Measurements from ENCODE around the gene TREX2.

The TREX2 gene, protein sequence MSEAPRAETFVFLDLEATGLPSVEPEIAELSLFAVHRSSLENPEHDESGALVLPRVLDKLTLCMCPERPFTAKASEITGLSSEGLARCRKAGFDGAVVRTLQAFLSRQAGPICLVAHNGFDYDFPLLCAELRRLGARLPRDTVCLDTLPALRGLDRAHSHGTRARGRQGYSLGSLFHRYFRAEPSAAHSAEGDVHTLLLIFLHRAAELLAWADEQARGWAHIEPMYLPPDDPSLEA

DNA sequence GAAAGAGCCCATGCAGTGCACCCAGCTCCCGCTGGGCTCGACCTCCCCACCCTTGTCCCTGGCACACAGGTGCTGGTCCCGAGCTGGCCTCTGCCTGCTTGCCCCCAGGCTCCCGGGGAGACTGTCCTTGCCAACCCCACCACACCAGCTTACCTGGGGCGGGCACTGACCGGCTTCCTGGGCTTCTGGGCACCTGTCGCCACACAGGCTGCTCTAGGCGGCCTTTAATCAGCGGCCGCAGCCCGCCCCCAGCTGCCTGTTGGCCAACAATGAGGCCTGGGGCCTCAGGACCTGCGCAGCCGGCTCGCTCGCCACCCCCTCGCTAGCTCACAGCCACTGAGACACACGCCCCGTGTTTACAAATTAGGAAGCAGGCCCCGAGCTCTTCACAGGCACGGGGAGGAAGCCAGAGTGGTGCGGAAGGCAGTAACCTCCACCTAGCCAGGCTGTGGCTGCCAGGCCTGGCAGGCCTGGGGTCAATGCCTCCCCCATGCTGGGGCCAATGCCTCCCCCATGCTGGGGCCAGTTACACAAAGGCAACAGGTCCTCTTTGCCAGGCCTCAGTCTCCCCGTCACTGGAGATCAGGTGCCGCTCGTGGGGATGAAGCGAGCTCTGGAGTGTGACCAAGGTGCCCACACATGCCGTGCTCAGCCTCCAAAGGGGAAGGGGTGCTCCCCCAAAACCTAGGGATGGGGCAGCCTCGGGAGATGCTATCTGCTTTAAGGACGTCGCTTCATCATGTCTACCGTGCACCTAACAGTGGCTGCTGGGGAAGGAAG is at the start of gene TREX2:
TREX2 (minus strand) TSS at position 201 of the 780 bp plus-strand sequence. CDS start 626 bp downstream, outside the sequence.
- H3K4me1 Mint-ChIP-seq (ENCODE audit: low read depth), result no peaks in the 10 kb centered on the region
- no peak within 1 kb of the TSS for H3K4me3 Mint-ChIP-seq
- no peaks in the 10 kb centered on the region for H3K9me3 Mint-ChIP-seq (ENCODE audit: low read depth)
- H3K27me3 Mint-ChIP-seq, result no peaks in the 10 kb centered on the region
- no peak within 1 kb of the TSS for H3K27ac Mint-ChIP-seq
- no peaks in the 10 kb centered on the region for H3K36me3 Mint-ChIP-seq

GRCh38 chrX:153495362-153495751 is 49.5 kb upstream of the TREX2 start:
- H3K4me3 Mint-ChIP-seq, result no peak overlapping the region
- no peak overlapping the region for H3K27ac Mint-ChIP-seq
- H3K4me1 Mint-ChIP-seq (ENCODE audit: low read depth), result no peaks in the 10 kb centered on the region
- H3K9me3 Mint-ChIP-seq (ENCODE audit: low read depth), result no peaks in the 10 kb centered on the region
- H3K36me3 Mint-ChIP-seq, result no peaks in the 10 kb centered on the region
- no peaks in the 10 kb centered on the region for H3K27me3 Mint-ChIP-seq

- Mint-ChIP-seq H3K27me3 (no peaks in the 10 kb centered on the region), H3K27ac (no peak within 1 kb of the TSS), H3K36me3 (no peaks in the 10 kb centered on the region), H3K4me3 (no peak within 1 kb of the TSS), H3K9me3 (ENCODE audit: low read depth) (no peaks in the 10 kb centered on the region), H3K4me1 (ENCODE audit: low read depth) (no peaks in the 10 kb centered on the region)
Observed at GRCh38 chrX:153494541-153495361, 48.9 kb upstream of the TREX2 start, which contains the start of gene BGN. TSS of gene BGN (plus strand) at chrX:153494980. CDS start at chrX:153504632, 9,652 bp downstream.

DNA sequence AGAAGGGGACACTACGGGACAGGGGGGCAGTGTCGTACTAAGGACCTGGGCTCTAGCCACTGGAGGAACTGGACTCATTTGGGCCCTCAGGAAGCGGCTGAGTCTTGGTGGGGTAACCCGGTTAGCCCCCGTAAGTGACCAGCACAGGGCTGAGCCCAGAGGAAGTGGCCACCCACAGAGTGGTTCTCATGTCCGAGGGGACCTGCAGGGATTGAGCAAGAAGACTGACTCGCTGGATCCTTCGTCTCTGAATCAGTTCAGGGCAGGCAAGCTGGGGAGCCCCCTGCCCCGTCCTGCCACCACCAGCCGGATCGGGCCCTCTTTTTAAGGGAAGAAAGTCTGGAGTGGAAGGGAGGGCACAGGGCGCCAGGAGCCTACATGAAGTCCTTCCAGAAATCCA is 48.2 kb upstream of the TREX2 start:
- H3K27ac Mint-ChIP-seq, result no peak overlapping the region
- no peak overlapping the region for H3K4me3 Mint-ChIP-seq
- H3K36me3 Mint-ChIP-seq, result no peaks in the 10 kb centered on the region
- no peaks in the 10 kb centered on the region for H3K9me3 Mint-ChIP-seq (ENCODE audit: low read depth)
- H3K4me1 Mint-ChIP-seq (ENCODE audit: low read depth), result no peaks in the 10 kb centered on the region
- H3K27me3 Mint-ChIP-seq, result no peaks in the 10 kb centered on the region

- H3K27me3 Mint-ChIP-seq, result no peaks in the 10 kb centered on the region
Observed at GRCh38 chrX:153493085-153493484, 47.2 kb upstream of the TREX2 start.

GRCh38 chrX:153492543-153492942 is 46.7 kb upstream of the TREX2 start:
- no peak overlapping the region for H3K27ac Mint-ChIP-seq
- no peaks in the 10 kb centered on the region for H3K4me1 Mint-ChIP-seq (ENCODE audit: low read depth)
- H3K36me3 Mint-ChIP-seq, result no peaks in the 10 kb centered on the region
- H3K9me3 Mint-ChIP-seq (ENCODE audit: low read depth), result no peaks in the 10 kb centered on the region
- H3K4me3 Mint-ChIP-seq, result no peak overlapping the region
- no peaks in the 10 kb centered on the region for H3K27me3 Mint-ChIP-seq

More at GRCh38 chrX:153493085-153493484, 47.2 kb upstream of the TREX2 start:
- Mint-ChIP-seq H3K4me1 (ENCODE audit: low read depth) (no peaks in the 10 kb centered on the region), H3K9me3 (ENCODE audit: low read depth) (no peaks in the 10 kb centered on the region), H3K27ac (no peak overlapping the region), H3K4me3 (no peak overlapping the region), H3K36me3 (no peaks in the 10 kb centered on the region)

DNA sequence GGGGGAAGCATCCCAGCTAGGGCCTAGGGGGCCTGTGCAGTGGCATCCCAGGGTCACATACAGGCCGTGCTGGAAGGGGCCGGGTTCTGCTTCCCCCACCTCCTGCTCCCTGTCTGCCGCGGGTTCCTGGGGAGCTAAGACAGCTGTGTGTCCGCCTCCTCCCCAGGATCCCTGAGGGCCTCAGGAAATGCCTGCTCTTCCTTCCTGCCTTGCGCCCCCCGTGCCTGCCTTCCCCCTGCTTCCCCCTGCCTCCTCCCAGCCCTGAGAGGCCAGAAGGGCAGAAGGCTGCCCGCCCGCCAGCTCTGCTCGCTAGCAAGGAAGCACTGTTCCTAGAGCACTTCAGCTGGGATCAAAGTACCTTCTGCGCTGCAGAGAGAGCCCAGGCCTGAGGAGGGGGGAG is 46.1 kb upstream of the TREX2 start:
- no peaks in the 10 kb centered on the region for H3K9me3 Mint-ChIP-seq (ENCODE audit: low read depth)
- H3K4me3 Mint-ChIP-seq, result no peak overlapping the region
- H3K27me3 Mint-ChIP-seq, result no peaks in the 10 kb centered on the region
- H3K36me3 Mint-ChIP-seq, result no peaks in the 10 kb centered on the region
- H3K4me1 Mint-ChIP-seq (ENCODE audit: low read depth), result no peaks in the 10 kb centered on the region
- H3K27ac Mint-ChIP-seq, result no peak overlapping the region

- Mint-ChIP-seq H3K4me1 (ENCODE audit: low read depth) (no peaks in the 10 kb centered on the region), H3K36me3 (no peaks in the 10 kb centered on the region), H3K27ac (no peak overlapping the region), H3K27me3 (no peaks in the 10 kb centered on the region), H3K9me3 (ENCODE audit: low read depth) (no peaks in the 10 kb centered on the region), H3K4me3 (no peak overlapping the region)
Observed at GRCh38 chrX:153491351-153491914, 45.6 kb upstream of the TREX2 start.

DNA sequence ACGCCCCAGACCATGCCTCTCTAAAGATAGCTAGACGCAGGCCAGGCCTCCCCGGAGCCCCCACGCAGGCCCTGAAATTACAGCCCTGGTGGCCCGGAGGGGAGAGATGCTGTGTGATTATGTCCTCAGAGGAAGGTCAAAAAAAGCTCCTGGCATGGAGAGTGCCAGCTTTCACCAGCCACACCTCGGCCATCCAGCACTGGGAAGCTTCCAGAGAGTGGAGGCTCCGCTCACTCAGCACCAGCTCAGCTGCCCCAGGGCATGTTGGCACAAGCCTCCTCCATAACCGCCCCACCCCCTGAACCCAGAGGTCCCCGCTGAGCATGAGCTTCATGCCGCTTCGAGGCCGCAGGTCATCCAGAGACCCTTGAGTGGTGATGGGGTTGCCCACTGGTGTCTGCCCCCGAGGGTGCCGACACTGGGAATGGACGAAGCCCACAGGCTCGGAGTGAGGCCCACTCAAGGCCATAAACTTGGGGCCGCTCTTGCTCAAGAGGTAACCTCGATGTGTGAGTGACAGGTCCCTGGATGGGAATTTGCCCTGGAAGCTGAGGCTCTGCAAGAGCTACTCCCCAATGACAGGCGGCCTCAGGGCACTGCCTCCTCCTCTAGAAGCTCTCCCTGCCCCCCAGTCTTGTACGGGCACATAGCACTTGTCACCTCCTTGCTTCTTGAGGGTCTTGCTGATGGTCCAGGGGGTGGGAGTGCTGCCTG is 44.5 kb upstream of the TREX2 start:
- Mint-ChIP-seq H3K27me3 (no peaks in the 10 kb centered on the region), H3K27ac (no peak overlapping the region), H3K9me3 (ENCODE audit: low read depth) (no peaks in the 10 kb centered on the region), H3K4me3 (no peak overlapping the region), H3K36me3 (no peaks in the 10 kb centered on the region), H3K4me1 (ENCODE audit: low read depth) (no peaks in the 10 kb centered on the region)

DNA sequence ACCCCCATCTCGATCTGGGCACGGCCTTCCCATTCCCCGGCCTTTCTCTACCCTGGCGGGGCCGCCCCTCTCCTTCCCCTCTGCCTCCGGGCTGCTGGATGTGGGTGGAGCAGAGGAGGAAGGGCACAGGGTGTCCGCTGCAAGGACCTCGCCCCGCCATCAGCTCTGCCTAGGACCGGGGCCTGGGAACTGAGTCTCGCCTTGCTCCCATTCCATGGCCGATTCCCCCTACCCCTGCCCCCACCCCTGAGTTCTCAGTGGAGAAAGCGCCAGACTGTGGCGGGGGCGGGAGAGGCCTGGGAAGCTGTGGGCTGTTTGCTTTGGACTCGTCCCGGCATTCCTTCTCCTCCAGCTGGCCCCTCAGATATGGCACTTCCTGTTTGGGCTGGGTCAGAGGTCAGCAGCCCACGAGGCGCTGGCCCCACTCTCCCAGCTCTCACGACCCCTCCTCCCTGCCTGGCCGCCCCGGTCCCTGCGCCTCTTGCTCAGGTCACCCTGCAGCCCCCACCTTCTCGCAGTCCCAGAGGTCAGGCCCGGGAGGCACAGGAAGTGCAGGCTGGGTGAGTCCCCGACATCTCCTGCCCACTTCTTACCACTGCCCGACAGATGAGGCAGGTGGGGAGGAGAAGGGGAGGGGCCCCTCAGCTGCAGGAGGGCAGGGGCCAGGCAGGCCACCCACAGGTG is 42.5 kb upstream of the TREX2 start:
- no peaks in the 10 kb centered on the region for H3K4me1 Mint-ChIP-seq (ENCODE audit: low read depth)
- H3K9me3 Mint-ChIP-seq (ENCODE audit: low read depth), result no peaks in the 10 kb centered on the region
- H3K36me3 Mint-ChIP-seq, result no peaks in the 10 kb centered on the region
- H3K4me3 Mint-ChIP-seq, result no peak overlapping the region
- no peak overlapping the region for H3K27ac Mint-ChIP-seq
- H3K27me3 Mint-ChIP-seq, result no peaks in the 10 kb centered on the region

DNA sequence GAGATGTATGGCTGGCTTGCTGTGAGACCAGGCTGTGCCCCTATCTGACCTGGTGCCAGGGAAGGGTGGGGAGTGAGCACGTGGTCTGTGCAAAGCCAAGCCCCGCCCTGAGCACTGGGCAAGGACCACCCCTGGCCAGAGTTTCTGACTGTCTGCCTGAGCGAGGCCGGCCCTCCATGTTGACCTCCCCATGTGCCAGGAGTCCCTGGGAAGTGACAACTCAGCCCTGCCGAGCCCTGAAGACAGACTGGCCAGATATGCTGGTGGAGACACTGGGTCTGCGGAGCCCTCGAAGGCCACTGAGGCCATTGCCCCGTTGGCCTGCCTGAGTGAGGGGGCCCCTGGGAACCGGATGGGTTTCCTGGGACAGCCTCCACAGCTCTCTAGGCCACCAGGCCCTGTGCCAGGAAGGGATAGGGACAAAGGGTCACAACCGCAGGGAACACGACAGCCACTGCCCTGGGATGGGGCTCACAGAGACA is 41.8 kb upstream of the TREX2 start:
- H3K9me3 Mint-ChIP-seq (ENCODE audit: low read depth), result no peaks in the 10 kb centered on the region
- no peaks in the 10 kb centered on the region for H3K36me3 Mint-ChIP-seq
- H3K4me1 Mint-ChIP-seq (ENCODE audit: low read depth), result no peaks in the 10 kb centered on the region
- H3K4me3 Mint-ChIP-seq, result no peak overlapping the region
- H3K27ac Mint-ChIP-seq, result no peak overlapping the region
- no peaks in the 10 kb centered on the region for H3K27me3 Mint-ChIP-seq

DNA sequence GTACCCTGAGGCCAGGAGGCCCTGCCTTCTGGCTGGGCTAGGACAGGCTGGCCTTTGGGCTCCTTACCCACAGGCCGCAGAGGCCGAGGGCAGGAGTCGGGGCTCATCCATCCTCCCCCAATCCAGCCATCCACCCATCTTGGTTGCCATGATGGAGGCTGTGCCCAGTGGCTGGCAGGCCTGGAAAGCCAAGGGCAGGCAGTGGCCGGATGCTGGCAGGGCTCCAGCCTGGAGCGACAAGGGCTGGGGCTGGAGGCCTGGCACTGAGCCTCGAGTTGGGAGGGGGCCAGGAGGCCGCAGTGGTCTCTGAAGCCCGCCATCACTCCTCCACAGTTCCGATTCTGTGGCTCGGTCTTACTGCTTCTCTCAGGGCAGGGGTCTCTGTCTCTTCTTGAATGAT is 40.3 kb upstream of the TREX2 start:
- H3K36me3 Mint-ChIP-seq, result no peaks in the 10 kb centered on the region
- H3K4me1 Mint-ChIP-seq (ENCODE audit: low read depth), result no peaks in the 10 kb centered on the region
- no peak overlapping the region for H3K4me3 Mint-ChIP-seq
- no peak overlapping the region for H3K27ac Mint-ChIP-seq
- H3K27me3 Mint-ChIP-seq, result no peaks in the 10 kb centered on the region
- no peaks in the 10 kb centered on the region for H3K9me3 Mint-ChIP-seq (ENCODE audit: low read depth)

DNA sequence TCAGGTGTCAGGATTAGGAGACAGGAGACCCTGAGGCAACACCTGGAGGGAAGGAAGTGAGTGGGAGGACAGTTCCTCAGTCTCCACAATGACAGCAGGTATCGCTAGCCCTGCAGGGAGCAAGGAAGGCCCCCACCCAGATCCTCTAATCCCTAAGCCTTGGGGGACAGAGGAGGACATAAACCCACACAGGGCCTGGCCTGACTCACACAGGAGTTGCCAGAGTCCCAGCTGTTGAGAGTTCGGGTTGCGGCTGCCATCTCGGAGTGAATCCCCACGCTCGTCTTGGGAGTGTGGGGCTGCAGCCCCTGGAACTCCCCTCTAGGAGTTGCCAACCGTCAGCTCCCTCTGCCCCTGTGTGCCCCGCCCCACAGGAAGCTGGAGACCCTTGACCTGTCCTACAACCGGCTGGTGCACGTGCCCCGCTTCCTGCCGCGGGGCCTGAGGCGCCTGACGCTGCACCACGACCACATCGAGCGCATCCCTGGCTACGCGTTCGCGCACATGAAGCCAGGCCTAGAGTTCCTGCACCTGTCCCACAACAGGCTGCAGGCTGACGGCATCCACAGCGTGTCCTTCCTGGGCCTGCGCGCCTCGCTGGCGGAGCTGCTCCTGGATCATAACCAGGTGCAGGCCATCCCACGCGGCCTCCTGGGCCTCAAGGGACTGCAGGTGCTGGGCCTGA is 39.7 kb upstream of the TREX2 start:
- no peaks in the 10 kb centered on the region for H3K36me3 Mint-ChIP-seq
- H3K27ac Mint-ChIP-seq, result no peak overlapping the region
- no peaks in the 10 kb centered on the region for H3K9me3 Mint-ChIP-seq (ENCODE audit: low read depth)
- no peak overlapping the region for H3K4me3 Mint-ChIP-seq
- no peaks in the 10 kb centered on the region for H3K4me1 Mint-ChIP-seq (ENCODE audit: low read depth)
- no peaks in the 10 kb centered on the region for H3K27me3 Mint-ChIP-seq
